Uterus (tissue), 4 donors: ENCODE results near the gene SMIM9. TPM values are rescaled to one million over a fixed set of nuclear protein-coding genes. Genes with fewer than 3 reads are reported as not detected.
"Not testable (repeated sequence)": the region's sequence is repeated elsewhere in the genome, so short reads cannot be mapped to it uniquely, and the experiment has no call there.

Source experiments
- DNase-seq, 2 donors: peaks; one replicate each; pipeline ENCODE4 v3.0.0-alpha.2; 2019 to 2020
- H3K27ac ChIP-seq, 2 donors: fragments of 200-600 bp; sonication (generic); 1 replicate in 1 of 2; 2 replicates in 1 of 2; pipeline ENCODE4 v1.5.1; 2016 to 2018
- H3K27me3 ChIP-seq, 2 donors: fragments of 200-600 bp; sonication (generic); one replicate each; pipeline ENCODE4 v1.5.1; 2018 to 2019; ENCODE audit warnings: control low read depth in 1 of 2
- H3K36me3 ChIP-seq, 2 donors: fragments of 200-600 bp; sonication (generic); one replicate each; pipeline ENCODE4 v1.5.1; 2019; ENCODE audit warnings: control low read depth in 1 of 2
- H3K4me1 ChIP-seq, 2 donors: fragments of 200-600 bp; sonication (generic); one replicate each; pipeline ENCODE4 v1.5.1; 2018 to 2019; ENCODE audit warnings: control low read depth in 1 of 2
- H3K4me3 ChIP-seq, 2 donors: fragments of 200-600 bp; sonication (generic); 1 replicate in 1 of 2; 2 replicates in 1 of 2; pipeline ENCODE4 v1.5.1; 2018 to 2019; ENCODE audit warnings: mild to moderate bottlenecking in 1 of 2
- H3K9me3 ChIP-seq, 2 donors: fragments of 200-600 bp; sonication (generic); one replicate each; pipeline ENCODE4 v1.5.1; 2019; ENCODE audit warnings: control low read depth in 1 of 2
- CTCF ChIP-seq, 4 experiments: fragments of 200-600 bp in 2 of 4; fragments of 450-650 bp in 2 of 4; sonication (generic) in 2 of 4; IDR thresholded peaks; one replicate each; pipeline ENCODE4 v1.5.1; 2016 to 2019; ENCODE audit warnings: antibody characterized with exemption in 4 of 4, mild to moderate bottlenecking in 2 of 4, moderate library complexity in 1 of 4
- POLR2A ChIP-seq, 2 donors: fragments of 450-650 bp; IDR thresholded peaks; one replicate each; pipeline ENCODE4 v1.6.1; 2016; ENCODE audit warnings: antibody characterized with exemption in 2 of 2, mild to moderate bottlenecking in 1 of 2, moderate library complexity in 1 of 2
- intact Hi-C: fragments of 100-400 bp; cut with DNase I; formaldehyde crosslinking; loops from one replicate; pipeline ENCODE4 v1.15.1; 2023; ENCODE audit warnings: low total_unique reads
- total RNA-seq, 4 donors: library from RNA; depleted of rRNA in 3 of 4; stranded (reverse); fragments of >200 nt in 3 of 4; gene quantifications; one replicate each; pipeline versions ENCODE4 v1.1.0 to v1.2.4, GENCODE V29; 2014 to 2023
- donor health status: DM: yes; HTN: yes; CAD: no.

SMIM9 gene
- total RNA-seq, 4 donors from 2014 or later, result not detected

- no peaks in the 10 kb centered on the region for H3K36me3 ChIP-seq
- TF ChIP-seq CTCF (IDR thresholded peaks at IDR 0.05), result no peak
- TF ChIP-seq POLR2A (IDR thresholded peaks at IDR 0.05), result no peak
- DNase-seq, result no peak
- no peaks in the 10 kb centered on the region for H3K27me3 ChIP-seq
- H3K4me1 ChIP-seq, result no peaks in the 10 kb centered on the region
- no peak overlapping the region for H3K27ac ChIP-seq
- H3K9me3 ChIP-seq, result no peaks in the 10 kb centered on the region
- intact Hi-C loops, result no loop called here
- H3K4me3 ChIP-seq, result no peak overlapping the region
Observed at GRCh38 chrX:154821523-154821922, 12.9 kb downstream of the SMIM9 start.

- no peaks in the 10 kb centered on the region for H3K9me3 ChIP-seq
- TF ChIP-seq CTCF (IDR thresholded peaks at IDR 0.05) (no peak), POLR2A (IDR thresholded peaks at IDR 0.05) (no peak)
- DNase-seq, result no peak
- no peaks in the 10 kb centered on the region for H3K36me3 ChIP-seq
- H3K4me1 ChIP-seq, result no peaks in the 10 kb centered on the region
- H3K27me3 ChIP-seq, result no peaks in the 10 kb centered on the region
- H3K4me3 ChIP-seq, result no peak overlapping the region
- intact Hi-C loops, result no loop called here
- H3K27ac ChIP-seq, result no peak overlapping the region
Observed at GRCh38 chrX:154819771-154820341, 14.6 kb downstream of the SMIM9 start.

- TF ChIP-seq POLR2A (IDR thresholded peaks at IDR 0.05) (no peak), CTCF (IDR thresholded peaks at IDR 0.05) (no peak)
- DNase-seq, result no peak
- intact Hi-C loops, result no loop called here
Observed at GRCh38 chrX:154818916-154819770, 15.3 kb downstream of the SMIM9 start.

GRCh38 chrX:154817048-154817618, 17.3 kb downstream of the SMIM9 start:
- H3K27ac ChIP-seq, intact Hi-C loops: not testable (repeated sequence)

More at GRCh38 chrX:154818916-154819770, 15.3 kb downstream of the SMIM9 start:
- Histone ChIP-seq H3K27ac (no peak overlapping the region), H3K36me3 (no peaks in the 10 kb centered on the region), H3K9me3 (no peaks in the 10 kb centered on the region), H3K27me3 (peaks cover 0 to 6% of the 10 kb centered on the region in 2 donors), H3K4me1 (no peaks in the 10 kb centered on the region), H3K4me3 (no peak overlapping the region)

GRCh38 chrX:154816326-154816898, 18.1 kb downstream of the SMIM9 start:
- DNase-seq, H3K4me1 ChIP-seq, H3K9me3 ChIP-seq, H3K27ac ChIP-seq, H3K36me3 ChIP-seq, intact Hi-C loops, H3K4me3 ChIP-seq, H3K27me3 ChIP-seq: not testable (repeated sequence)

More at GRCh38 chrX:154817048-154817618, 17.3 kb downstream of the SMIM9 start:
- H3K9me3 ChIP-seq, H3K36me3 ChIP-seq, H3K27me3 ChIP-seq, H3K4me1 ChIP-seq, H3K4me3 ChIP-seq, DNase-seq: not testable (repeated sequence)
